Activated gamma-delta T cell treated with Interleukin-2 at 50 U/mL for 16 hours (primary cell): ENCODE measurements around the gene COBL.

Experiments
- DNase-seq: peaks from one replicate; pipeline ENCODE4 v3.0.0-alpha.2; 2020

The COBL gene

DNA sequence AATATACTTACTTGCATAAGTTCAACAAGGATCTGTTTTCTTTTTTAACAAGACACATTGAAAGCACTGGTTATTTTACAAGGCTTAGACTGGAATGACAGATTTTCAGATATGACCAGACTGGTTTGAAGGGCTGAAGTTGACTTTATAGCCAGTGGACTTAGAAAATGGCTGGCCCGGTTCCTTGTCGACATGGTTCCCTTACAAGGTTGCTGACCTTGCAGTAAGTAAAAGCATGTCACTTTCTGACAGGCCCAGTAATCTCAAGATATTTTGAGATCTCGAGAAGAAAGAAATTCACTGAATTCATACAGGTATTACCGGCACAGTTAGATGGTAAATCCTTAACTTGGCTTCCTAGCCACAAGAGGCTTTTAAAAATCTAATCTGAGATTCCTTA lies 136.5 kb downstream of the COBL start:
- no peak for DNase-seq

DNA sequence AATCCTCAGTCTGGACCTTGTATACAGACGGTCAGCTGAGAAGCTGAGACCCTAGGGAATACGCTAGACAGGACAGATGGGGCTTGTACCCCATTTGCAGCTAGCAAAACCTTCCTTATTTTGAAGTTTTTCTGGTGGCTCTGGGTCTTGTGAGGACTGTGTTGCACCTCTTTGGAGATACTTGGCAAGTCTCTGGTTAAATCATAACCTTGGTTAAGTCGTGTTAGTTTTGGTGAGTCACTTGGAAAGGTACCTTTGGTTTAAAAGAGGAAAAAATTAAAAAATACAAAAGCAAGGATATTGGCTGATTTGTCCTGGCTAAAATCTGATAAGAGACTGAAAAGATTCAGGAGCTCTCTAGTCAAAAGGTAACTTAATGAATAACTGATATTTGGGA lies 140.6 kb downstream of the COBL start:
- no peak for DNase-seq

DNA sequence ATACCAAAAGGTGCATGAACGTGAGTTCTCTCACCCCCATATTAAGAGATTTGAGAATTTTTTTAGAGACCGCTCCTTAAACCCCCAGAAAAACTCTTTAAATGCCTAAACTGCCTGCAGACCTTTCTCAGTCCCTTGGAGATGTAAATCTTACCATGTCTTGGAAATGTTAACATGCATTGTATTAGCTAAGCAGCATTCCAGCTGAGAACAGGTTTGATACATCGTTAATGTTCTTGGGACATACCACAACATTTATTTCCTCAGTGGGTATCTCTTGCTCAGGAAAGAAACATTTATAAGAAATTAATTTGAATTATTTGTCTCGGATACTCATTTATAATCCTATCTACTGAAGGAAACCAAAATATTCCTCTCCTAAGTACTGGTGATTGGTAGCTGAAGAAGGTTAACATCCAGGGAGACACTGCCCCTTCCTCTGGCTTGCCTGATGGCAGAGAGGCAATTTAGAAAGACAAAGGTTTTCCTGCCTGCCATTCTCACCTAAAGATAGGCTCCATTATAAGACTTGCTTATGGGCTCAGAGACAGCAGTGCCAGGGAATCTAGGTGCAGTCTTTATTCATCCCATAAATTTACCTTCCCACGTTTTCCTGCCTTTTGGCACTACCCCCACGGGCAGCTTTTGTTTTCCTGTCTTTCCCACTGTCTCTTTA lies 141.2 kb downstream of the COBL start:
- no peak for DNase-seq

GRCh38 chr7:51165337-51165736 lies 151.3 kb downstream of the COBL start:
- no peak for DNase-seq

DNA sequence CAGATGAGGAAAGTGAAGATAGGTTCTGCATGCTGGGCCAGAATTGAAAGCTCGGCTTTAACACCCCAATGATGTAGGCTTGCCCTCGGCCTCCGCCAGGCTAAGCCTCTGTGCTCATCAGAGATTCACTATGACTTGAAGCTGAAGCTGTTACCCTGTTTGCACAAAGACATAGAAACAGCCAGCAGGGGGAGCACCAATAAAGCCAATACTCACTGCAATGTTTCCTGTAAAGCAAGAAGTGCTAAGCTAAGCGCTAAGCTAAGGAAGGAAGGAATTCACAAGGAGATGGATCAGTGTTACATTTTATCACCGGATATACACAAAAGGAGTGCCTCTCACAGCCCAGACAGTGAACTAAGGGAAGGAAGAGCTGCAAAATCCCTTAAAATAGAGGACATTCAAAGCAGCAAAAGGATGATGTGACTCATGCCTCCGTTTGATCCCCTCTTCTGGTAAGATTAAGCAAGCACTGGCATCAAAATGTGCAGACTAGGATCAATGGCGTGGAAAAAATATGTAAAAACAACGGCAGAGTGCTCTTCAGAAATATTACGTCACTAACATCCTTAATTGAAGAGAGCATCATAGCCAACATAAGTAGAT lies 153.8 kb downstream of the COBL start:
- peak; percentile 61 for DNase-seq

DNA sequence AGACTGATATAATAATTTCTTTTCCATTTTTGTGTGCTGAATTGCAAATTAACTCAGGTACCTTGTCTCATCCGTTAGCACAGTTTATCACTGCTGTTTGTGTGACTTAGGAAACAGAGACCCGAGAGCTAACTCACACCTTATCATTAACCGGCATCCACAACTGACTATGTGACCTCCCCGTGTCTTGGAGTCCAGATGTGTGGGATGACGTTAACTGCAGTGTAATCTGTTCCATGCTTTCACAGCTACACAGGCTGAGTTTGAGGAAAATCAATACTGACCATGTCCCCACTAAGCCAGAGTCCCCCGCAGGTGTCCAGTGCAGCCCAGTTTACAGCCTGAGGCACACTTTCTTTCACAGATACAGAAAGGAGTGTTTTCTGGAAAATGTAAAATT lies 154.7 kb downstream of the COBL start:
- DNase-seq = no peak

- DNase-seq = peak; percentile 38
Measured at GRCh38 chr7:51160990-51161615, 155.5 kb downstream of the COBL start.

DNA sequence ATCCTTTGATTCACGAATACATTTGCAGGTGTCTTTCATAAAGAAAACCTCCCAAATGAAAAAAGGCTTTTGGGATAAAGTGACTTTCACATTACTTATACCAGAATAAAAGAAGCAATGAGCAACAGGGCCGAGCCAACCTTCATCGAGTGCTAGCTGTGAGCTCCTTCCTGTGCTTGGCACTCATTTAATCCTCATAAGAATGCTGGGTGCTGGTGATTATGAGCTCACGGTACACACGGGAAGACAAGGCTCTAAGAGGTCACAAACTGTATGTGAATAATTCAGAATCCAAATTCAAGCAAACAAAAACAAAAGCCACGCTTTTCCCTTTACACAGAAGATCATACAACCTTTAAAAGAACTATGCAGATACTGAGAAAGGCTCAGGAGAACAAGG lies 156.2 kb downstream of the COBL start:
- DNase-seq = no peak

GRCh38 chr7:51158742-51159445 lies 157.7 kb downstream of the COBL start:
- DNase-seq = no peak

GRCh38 chr7:51158211-51158610 lies 158.4 kb downstream of the COBL start:
- no peak for DNase-seq

DNA sequence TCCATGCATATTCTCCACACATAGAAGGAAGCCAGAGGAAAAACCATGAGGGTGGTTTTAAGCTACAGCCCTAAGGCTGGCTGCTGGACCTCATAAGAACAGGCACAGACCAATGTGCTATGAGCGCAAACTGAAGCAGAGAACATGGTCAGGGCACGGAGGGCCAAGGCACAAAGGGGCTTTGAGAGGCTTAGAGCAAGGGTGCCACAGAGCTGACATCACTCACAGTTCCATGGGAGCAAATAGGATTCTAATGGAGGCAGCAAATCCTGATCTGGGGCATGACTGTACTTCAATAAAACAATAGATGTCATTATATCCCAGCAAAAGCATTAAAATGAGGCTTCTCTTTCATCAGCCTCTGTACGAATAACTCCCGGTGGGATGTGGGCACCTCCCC lies 162.4 kb downstream of the COBL start:
- DNase-seq = no peak

DNA sequence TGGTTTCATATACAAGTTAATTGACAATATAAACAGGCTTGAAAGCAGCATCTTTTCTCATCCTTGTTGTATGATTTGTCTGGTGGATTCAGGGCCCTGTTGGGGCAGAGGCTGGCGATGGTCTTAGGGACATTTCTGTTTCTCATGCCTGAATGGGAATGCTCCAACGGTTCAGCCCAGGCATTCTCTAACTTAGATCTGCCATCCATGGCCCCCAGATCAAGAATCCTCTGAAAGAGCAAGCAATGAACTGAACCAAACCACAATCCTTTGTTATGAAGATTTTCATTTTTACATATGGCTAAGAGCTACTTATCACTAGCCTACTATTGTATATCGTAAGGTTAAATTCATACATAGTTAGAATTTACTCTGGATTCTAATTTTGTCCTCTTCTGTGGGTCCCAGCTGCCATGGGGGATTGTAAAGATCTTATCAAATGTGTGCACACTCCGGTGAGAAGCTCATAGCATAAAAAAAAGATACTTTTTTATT lies 163.9 kb downstream of the COBL start:
- DNase-seq = no peak

DNA sequence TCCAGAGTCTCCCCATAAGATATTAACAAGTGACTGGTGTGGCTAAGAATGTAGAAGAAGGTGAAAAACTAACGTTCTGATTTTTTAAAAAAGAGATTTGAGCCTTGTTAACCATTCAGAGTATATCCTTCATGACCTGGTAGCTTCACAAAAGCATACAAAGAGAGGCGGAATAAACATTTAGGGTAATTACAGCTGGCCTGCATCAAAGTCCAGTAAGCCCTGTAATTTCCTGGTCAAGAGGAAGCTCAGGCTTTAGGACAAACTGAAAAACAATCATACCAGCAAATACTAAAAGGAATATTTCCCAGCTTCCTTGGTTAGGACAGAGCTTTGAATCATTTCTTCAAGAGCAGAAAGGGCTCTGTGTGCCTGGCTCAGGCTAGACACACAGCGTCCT lies 165.2 kb downstream of the COBL start:
- no peak for DNase-seq

GRCh38 chr7:51150193-51150592 lies 166.4 kb downstream of the COBL start:
- DNase-seq = no peak

DNA sequence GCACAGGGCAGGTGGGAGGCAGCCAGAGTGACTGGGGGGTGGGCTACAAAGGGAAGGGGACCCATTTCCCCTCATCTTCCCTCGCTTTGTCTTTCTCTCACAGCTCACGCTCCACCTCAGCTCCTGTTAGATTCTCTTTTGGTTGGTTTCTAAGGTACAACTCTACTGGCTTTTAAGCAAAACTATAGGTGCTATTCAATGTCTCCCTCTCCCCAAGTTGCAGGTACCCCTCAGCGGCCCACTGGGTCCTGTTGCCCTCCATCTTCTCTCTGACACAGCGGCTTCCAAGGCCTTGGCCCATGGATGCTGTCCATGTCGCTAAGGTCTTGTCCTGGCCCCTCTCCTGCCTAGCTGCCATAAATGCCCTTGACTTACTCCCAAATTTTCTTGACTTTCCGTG lies 168.4 kb downstream of the COBL start:
- no peak for DNase-seq

- no peak for DNase-seq
Measured at GRCh38 chr7:51146816-51147586, 169.6 kb downstream of the COBL start.

DNA sequence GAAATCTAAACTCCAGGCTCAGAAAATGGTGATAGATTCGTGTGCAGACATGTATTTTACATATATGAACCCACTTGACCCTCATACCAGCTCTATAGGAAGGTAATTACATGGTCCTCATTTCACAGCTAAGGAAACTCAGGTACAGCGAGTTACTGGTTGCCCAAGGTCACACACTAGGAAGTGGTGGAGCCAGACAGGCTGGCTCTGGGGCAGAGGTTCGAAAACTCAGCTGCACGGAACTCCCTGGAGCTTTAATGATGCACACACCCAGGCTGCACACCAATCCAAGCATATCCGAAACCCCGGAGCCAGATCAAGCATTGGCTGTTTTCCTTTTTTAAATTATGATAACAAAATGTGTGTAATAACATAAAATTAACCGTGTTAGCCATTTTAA lies 172.4 kb downstream of the COBL start:
- DNase-seq = no peak

DNA sequence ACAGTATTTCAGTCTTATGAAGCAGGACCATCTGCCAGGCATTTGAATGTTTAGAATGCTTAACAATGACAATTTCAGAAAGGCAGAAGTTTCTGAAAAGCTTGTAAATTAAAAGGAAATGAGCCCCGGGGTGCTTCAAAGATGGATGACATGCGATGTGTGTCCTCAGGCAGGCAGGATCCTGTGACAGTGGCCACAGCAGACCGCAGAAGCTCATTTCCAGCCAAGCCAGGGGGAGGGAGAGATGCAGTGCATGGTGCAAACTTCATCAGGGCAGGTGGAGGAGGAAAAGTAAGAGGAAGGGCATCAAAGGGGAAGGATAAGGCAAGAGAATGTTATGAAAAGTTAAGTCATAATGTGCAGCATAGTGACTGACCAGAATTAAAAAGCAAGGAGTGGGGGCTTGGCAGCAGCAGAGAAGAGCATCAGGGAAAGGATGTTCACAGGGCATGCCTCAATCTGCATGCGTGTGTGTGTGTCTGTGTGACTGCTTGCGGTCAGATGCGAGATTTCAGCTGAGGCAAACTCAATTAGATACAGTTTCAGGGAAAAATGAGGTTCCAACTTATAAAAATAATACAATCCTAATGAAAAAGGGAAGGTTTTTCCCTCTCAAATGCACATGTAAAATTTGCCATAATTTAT lies 173.7 kb downstream of the COBL start:
- no peak for DNase-seq

GRCh38 chr7:51141451-51142003 lies 175.1 kb downstream of the COBL start:
- DNase-seq = no peak

GRCh38 chr7:51140199-51141164 lies 176.1 kb downstream of the COBL start:
- no peak for DNase-seq

GRCh38 chr7:51139796-51140195 lies 176.8 kb downstream of the COBL start:
- DNase-seq = no peak
